Endothelial cell of hepatic sinusoid (primary cell): Measurements from ENCODE around the gene PTPRJ.

Source experiments
- in situ Hi-C: cut with HindIII; loops from 2 replicates; pipeline ENCODE4 v1.10.0; 2017; ENCODE audit warnings: low sequenced_read_pairs

Gene PTPRJ

GRCh38 chr11:48056325-48057183, 76.2 kb downstream of the PTPRJ start:
- in situ Hi-C loops = no loop called here

GRCh38 chr11:48058064-48058463, 77.7 kb downstream of the PTPRJ start:
- in situ Hi-C loops = no loop called here

- in situ Hi-C loops = no loop called here
Measured at GRCh38 chr11:48058788-48059187, 78.4 kb downstream of the PTPRJ start.

GRCh38 chr11:48062649-48063048, 82.3 kb downstream of the PTPRJ start:
- in situ Hi-C loops = no loop called here

- in situ Hi-C loops = no loop called here
Measured at GRCh38 chr11:48063424-48063978, 83.1 kb downstream of the PTPRJ start.

GRCh38 chr11:48064306-48064705, 83.9 kb downstream of the PTPRJ start:
- in situ Hi-C loops = no loop called here

- in situ Hi-C loops = no loop called here
Measured at GRCh38 chr11:48066881-48067800, 86.8 kb downstream of the PTPRJ start.

- in situ Hi-C loops = no loop called here
Measured at GRCh38 chr11:48073031-48073861, 92.9 kb downstream of the PTPRJ start.

GRCh38 chr11:48074425-48075181, 94.2 kb downstream of the PTPRJ start:
- in situ Hi-C loops = no loop called here

GRCh38 chr11:48075637-48076036, 95.3 kb downstream of the PTPRJ start:
- in situ Hi-C loops = no loop called here

- in situ Hi-C loops = no loop called here
Measured at GRCh38 chr11:48077251-48077650, 96.9 kb downstream of the PTPRJ start.

GRCh38 chr11:48078689-48079088, 98.3 kb downstream of the PTPRJ start:
- in situ Hi-C loops = no loop called here

GRCh38 chr11:48079596-48079995, 99.2 kb downstream of the PTPRJ start:
- in situ Hi-C loops = no loop called here

- in situ Hi-C loops = loop anchor here (5.0 kb wide), 1 partner anchor 33 kb away; no protein-coding TSS in a partner anchor
Measured at GRCh38 chr11:48080301-48080861, 100.0 kb downstream of the PTPRJ start.

- in situ Hi-C loops = loop anchor here (5.0 kb wide), 1 partner anchor 34 kb away; no protein-coding TSS in a partner anchor
Measured at GRCh38 chr11:48081151-48082010, 101.0 kb downstream of the PTPRJ start.

- in situ Hi-C loops = loop anchor here (5.0 kb wide), 1 partner anchor 35 kb away; no protein-coding TSS in a partner anchor
Measured at GRCh38 chr11:48082771-48083170, 102.4 kb downstream of the PTPRJ start.

- in situ Hi-C loops = loop anchor here (5.0 kb wide), 1 partner anchor 36 kb away; no protein-coding TSS in a partner anchor
Measured at GRCh38 chr11:48083421-48083820, 103.1 kb downstream of the PTPRJ start.

GRCh38 chr11:48085688-48086087, 105.3 kb downstream of the PTPRJ start:
- in situ Hi-C loops = no loop called here
